Peyer's patch (tissue), 4 donors: ENCODE results near the gene FEM1A. TPM values are rescaled to one million over a fixed set of nuclear protein-coding genes. Genes with fewer than 3 reads are reported as not detected.
"Not testable (repeated sequence)": the region's sequence is repeated elsewhere in the genome, so short reads cannot be mapped to it uniquely, and the experiment has no call there.

Source experiments
- DNase-seq, 3 donors: peaks; one replicate each; pipeline ENCODE4 v3.0.0-alpha.2; 2017 to 2019
- H3K27ac ChIP-seq, 4 donors: fragments of 200-600 bp; sonication (generic); one replicate each; pipeline ENCODE4 v1.5.1; 2016 to 2019
- H3K27me3 ChIP-seq, 2 donors: fragments of 200-600 bp; sonication (generic); one replicate each; pipeline ENCODE4 v1.5.1; 2019
- H3K36me3 ChIP-seq, 3 donors: fragments of 200-600 bp; sonication (generic); one replicate each; pipeline ENCODE4 v1.5.1; 2016 to 2019
- H3K4me1 ChIP-seq, 4 donors: fragments of 200-600 bp; sonication (generic); one replicate each; pipeline ENCODE4 v1.5.1; 2016 to 2019
- H3K4me3 ChIP-seq, 4 donors: fragments of 200-600 bp; sonication (generic); 1 replicate in 3 of 4; 2 replicates in 1 of 4; pipeline ENCODE4 v1.5.1; 2016 to 2019; ENCODE audit warnings: mild to moderate bottlenecking in 1 of 4
- H3K9me3 ChIP-seq, 4 donors: fragments of 200-600 bp; sonication (generic); one replicate each; pipeline ENCODE4 v1.5.1; 2016 to 2019; ENCODE audit warnings: mild to moderate bottlenecking in 1 of 4
- CTCF ChIP-seq, 6 experiments: fragments of 450-650 bp in 4 of 6; fragments of 200-600 bp in 2 of 6; sonication (generic) in 1 of 6; IDR thresholded peaks; one replicate each; pipeline ENCODE4 v1.5.1; 2017 to 2019; ENCODE audit warnings: antibody characterized with exemption in 6 of 6, mild to moderate bottlenecking in 3 of 6, moderate library complexity in 1 of 6
- POLR2A ChIP-seq, 2 donors: fragments of 450-650 bp; IDR thresholded peaks; one replicate each; pipeline ENCODE4 v1.5.1; 2017; ENCODE audit warnings: antibody characterized with exemption in 2 of 2, mild to moderate bottlenecking in 2 of 2, moderate library complexity in 2 of 2
- small RNA-seq, 2 donors: library from RNA; depleted of rRNA; stranded (forward); fragments of <200 nt; gene quantifications; one replicate each; pipeline ENCODE3, GENCODE V24; 2016
- total RNA-seq, 4 donors: library from RNA; depleted of rRNA; stranded (reverse); fragments of >200 nt; gene quantifications; one replicate each; pipeline ENCODE4 v1.1.0, GENCODE V29; 2016

FEM1A gene
- total RNA-seq, 4 donors from 2014 or later = 12.8 to 14.9 (median 14.0) TPM

GRCh38 chr19:4844348-4845179 lies 53.0 kb downstream of the FEM1A start:
- TF ChIP-seq CTCF (IDR thresholded peaks at IDR 0.05) (no peak), POLR2A (IDR thresholded peaks at IDR 0.05) (no peak)
- no peak for DNase-seq
- Histone ChIP-seq H3K36me3 (peaks cover 0 to 62% (median 0%) of the 10 kb centered on the region in 3 donors), H3K27ac (peak overlapping the region in 2 of 4 donors; percentile 22 to 92), H3K9me3 (no peaks in the 10 kb centered on the region), H3K4me1 (peaks cover 0 to 6% (median 0%) of the 10 kb centered on the region in 4 donors), H3K4me3 (no peak overlapping the region), H3K27me3 (no peaks in the 10 kb centered on the region)

- H3K9me3 ChIP-seq, H3K4me3 ChIP-seq, DNase-seq, H3K27me3 ChIP-seq, H3K4me1 ChIP-seq: not testable (repeated sequence)
- peaks cover 0 to 68% (median 0%) of the 10 kb centered on the region in 3 donors for H3K36me3 ChIP-seq
- H3K27ac ChIP-seq = peak overlapping the region in 1 of 4 donors; percentile 17
Observed at GRCh38 chr19:4845975-4846374, 54.4 kb downstream of the FEM1A start.

- Histone ChIP-seq H3K4me3 (no peak overlapping the region), H3K4me1 (peaks cover 0 to 6% (median 0%) of the 10 kb centered on the region in 4 donors), H3K27ac (no peak overlapping the region), H3K27me3 (no peaks in the 10 kb centered on the region), H3K9me3 (no peaks in the 10 kb centered on the region), H3K36me3 (peaks cover 0 to 73% (median 0%) of the 10 kb centered on the region in 3 donors)
- TF ChIP-seq POLR2A (IDR thresholded peaks at IDR 0.05) = no peak
- TF ChIP-seq CTCF (IDR thresholded peaks at IDR 0.05) = no peak
- DNase-seq = no peak
Observed at GRCh38 chr19:4847190-4847973, 55.8 kb downstream of the FEM1A start.

GRCh38 chr19:4849019-4849418 lies 57.5 kb downstream of the FEM1A start:
- no peak for DNase-seq
- H3K27me3 ChIP-seq = no peaks in the 10 kb centered on the region
- H3K36me3 ChIP-seq = peaks cover 0 to 79% (median 0%) of the 10 kb centered on the region in 3 donors
- no peak overlapping the region for H3K27ac ChIP-seq
- TF ChIP-seq CTCF (IDR thresholded peaks at IDR 0.05) (no peak), POLR2A (IDR thresholded peaks at IDR 0.05) (no peak)
- H3K4me1 ChIP-seq = no peaks in the 10 kb centered on the region
- H3K4me3 ChIP-seq = no peak overlapping the region
- no peaks in the 10 kb centered on the region for H3K9me3 ChIP-seq

Small RNA genes lying within 50 kb of the gene (small RNA-seq; reads per million reads assigned to genes)
- gene MIR7-3 = 0 to 0.19 reads per million in 2 donors

Other genes starting within 250 kb of the FEM1A start
- gene SEMA6B, start 232.1 kb upstream of the FEM1A start, total RNA-seq = 1 to 10 TPM; 1.2 to 9.9 (median 3.2) TPM
- 10 to 100 TPM in 2 of 4 donors, 1 to 10 TPM in 2; 7.0 to 16.5 (median 11.0) TPM for gene TNFAIP8L1, start 152.2 kb upstream of the FEM1A start, total RNA-seq
- 10 to 100 TPM in 3 of 4 donors, 1 to 10 TPM in 1; 9.9 to 45.9 (median 40.3) TPM for gene MYDGF, start 121.4 kb upstream of the FEM1A start, total RNA-seq
- 100 to 1,000 TPM; 102 to 279 (median 168) TPM for gene DPP9, start 67.9 kb upstream of the FEM1A start, total RNA-seq
- gene TICAM1, start 40.0 kb downstream of the FEM1A start, total RNA-seq = 10 to 100 TPM; 14.0 to 45.8 (median 28.8) TPM
- 100 to 1,000 TPM in 3 of 4 donors, 10 to 100 TPM in 1; 22.3 to 150 (median 108) TPM for gene PLIN3, start 75.9 kb downstream of the FEM1A start, total RNA-seq
- gene ARRDC5, start 111.2 kb downstream of the FEM1A start, total RNA-seq = 1 to 10 TPM in 2 of 4 donors, under 1 TPM in 1, not detected in 1; 0.76 to 8.3 (median 3.1) TPM
- 10 to 100 TPM in 1 of 4 donors, 1 to 10 TPM in 3; 6.7 to 35.5 (median 8.0) TPM for gene UHRF1, start 117.8 kb downstream of the FEM1A start, total RNA-seq
- 10 to 100 TPM; 28.7 to 75.1 (median 46.1) TPM for gene KDM4B, start 177.4 kb downstream of the FEM1A start, total RNA-seq